GM10248 (cell line): ENCODE results near the gene C1orf74.

ENCODE experiments used
- CTCF ChIA-PET: fragments of 300-600 bp; sonication (Branson Sonifier 250); formaldehyde crosslinking; extraction: SDS; loops from one replicate; lab custom pipeline; 2021; ENCODE audit warnings: antibody characterized with exemption; lab: Yijun Ruan, JAX
- POLR2A ChIA-PET: fragments of 350-650 bp; sonication (Branson Sonifier 250); formaldehyde crosslinking; extraction: SDS; loops from one replicate; lab custom pipeline; 2020; ENCODE audit warnings: antibody characterized with exemption; lab: Yijun Ruan, JAX
- DNase-seq: peaks from one replicate; pipeline ENCODE4 v3.0.0; 2012; ENCODE audit errors: extremely low spot score
- CTCF ChIP-seq: IDR thresholded peaks from 2 replicates; pipeline ENCODE4 v1.5.1; 2012; ENCODE audit warnings: mild to moderate bottlenecking, low read depth; ENCODE audit errors: extremely low read depth, missing control alignments, control extremely low read depth

C1orf74 gene

DNA sequence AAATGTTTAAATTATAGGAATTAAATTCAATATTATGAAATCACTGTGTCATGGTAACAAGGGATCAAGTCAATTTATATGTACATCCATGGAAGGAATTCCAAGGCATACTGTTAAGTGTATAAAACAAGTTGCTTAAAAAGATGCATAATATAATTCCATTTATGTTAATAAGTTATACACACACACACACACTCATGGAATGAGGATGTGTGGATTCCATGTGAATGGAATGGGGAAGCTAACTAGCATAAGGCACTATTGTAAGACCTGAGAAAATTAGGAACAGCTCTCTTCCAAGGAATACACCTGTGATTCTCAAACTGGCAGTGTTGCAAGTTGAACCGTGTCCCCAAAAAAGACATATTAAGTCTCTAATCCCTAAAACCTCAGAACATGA lies 46.1 kb downstream of the C1orf74 start:
- TF ChIP-seq CTCF = no peak
- POLR2A ChIA-PET = no interaction called here
- CTCF ChIA-PET = interaction anchor here (0.9 to 5.3 kb wide), 6 partner anchors 8 to 161 kb away, joined by 3 to 57 read pairs (median 4); partner anchors contain the start of gene TRAF3IP3
- no peak for DNase-seq

GRCh38 chr1:209737118-209737505 lies 47.2 kb downstream of the C1orf74 start:
- CTCF ChIA-PET = interaction anchor here (1.1 to 5.3 kb wide), 8 partner anchors 8 to 160 kb away, joined by 3 to 57 read pairs (median 8); partner anchors contain the start of gene TRAF3IP3
- POLR2A ChIA-PET = no interaction called here
- no peak for TF ChIP-seq CTCF
- no peak for DNase-seq

- ChIA-PET POLR2A (no interaction called here), CTCF (interaction anchor here (1.1 to 5.3 kb wide), 7 partner anchors 9 to 87 kb away, joined by 3 to 57 read pairs (median 11); no protein-coding TSS in a partner anchor)
- TF ChIP-seq CTCF = no peak
- no peak for DNase-seq
Observed at GRCh38 chr1:209736490-209737117, 47.8 kb downstream of the C1orf74 start.

DNA sequence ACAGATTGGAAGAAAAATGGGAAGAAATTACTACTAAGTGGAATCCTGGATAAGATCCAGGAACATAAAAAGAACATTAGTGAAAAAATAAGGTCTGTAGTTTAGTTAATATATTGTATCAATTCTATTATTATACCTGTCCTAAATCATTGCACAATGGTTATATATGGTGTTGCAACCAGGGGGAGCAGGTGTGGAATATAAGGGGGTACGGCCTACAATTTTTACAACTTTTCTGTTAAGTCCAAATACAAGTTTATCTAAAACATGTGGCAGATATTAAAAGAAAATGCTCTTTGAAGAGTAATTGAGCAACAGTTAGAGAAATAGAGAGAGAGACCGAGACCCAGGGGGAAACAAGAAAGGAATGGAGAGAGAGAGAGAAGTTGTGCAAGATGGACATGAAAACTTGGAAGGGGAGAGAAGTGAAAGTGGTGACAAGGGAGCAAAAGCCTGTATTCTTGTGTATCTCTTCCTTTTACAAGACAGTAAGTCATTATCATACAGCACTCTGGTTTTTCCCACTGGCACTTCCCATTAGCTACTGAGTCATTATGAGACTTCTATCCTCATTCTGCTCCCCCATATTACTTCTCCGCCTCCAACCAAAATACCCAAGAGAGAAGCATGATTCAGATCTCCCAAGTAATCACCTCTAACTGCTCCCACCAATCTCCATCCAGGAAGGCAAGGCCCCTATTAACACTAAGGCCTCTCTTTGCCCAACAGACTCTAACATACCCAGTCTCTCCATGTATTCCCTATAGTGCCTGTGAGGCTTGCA lies 50.8 kb downstream of the C1orf74 start:
- TF ChIP-seq CTCF = no peak
- ChIA-PET POLR2A (no interaction called here), CTCF (interaction anchor here (0.9 to 5.3 kb wide), 8 partner anchors 9 to 164 kb away, joined by 3 to 57 read pairs (median 6); no protein-coding TSS in a partner anchor)
- no peak for DNase-seq

- POLR2A ChIA-PET = no interaction called here
- no peak for DNase-seq
- CTCF ChIA-PET = no interaction called here
- no peak for TF ChIP-seq CTCF
Observed at GRCh38 chr1:209732725-209733124, 51.6 kb downstream of the C1orf74 start.

- ChIA-PET CTCF (interaction anchor here (0.8 to 4.9 kb wide), 6 partner anchors 15 to 87 kb away, joined by 3 to 34 read pairs (median 4); no protein-coding TSS in a partner anchor), POLR2A (no interaction called here)
- DNase-seq = no peak
- no peak for TF ChIP-seq CTCF
Observed at GRCh38 chr1:209729436-209729835, 54.9 kb downstream of the C1orf74 start.
